Activated CD4-positive, alpha-beta T cell treated with anti-CD3 and anti-CD28 coated beads for 1 hour (primary cell): ENCODE results near the gene PDE2A.

Source experiments
- DNase-seq: peaks from one replicate; pipeline ENCODE4 v3.0.0-alpha.2; 2020

PDE2A gene

GRCh38 chr11:72634016-72634415 is 40.2 kb downstream of the PDE2A start:
- no peak for DNase-seq

DNA sequence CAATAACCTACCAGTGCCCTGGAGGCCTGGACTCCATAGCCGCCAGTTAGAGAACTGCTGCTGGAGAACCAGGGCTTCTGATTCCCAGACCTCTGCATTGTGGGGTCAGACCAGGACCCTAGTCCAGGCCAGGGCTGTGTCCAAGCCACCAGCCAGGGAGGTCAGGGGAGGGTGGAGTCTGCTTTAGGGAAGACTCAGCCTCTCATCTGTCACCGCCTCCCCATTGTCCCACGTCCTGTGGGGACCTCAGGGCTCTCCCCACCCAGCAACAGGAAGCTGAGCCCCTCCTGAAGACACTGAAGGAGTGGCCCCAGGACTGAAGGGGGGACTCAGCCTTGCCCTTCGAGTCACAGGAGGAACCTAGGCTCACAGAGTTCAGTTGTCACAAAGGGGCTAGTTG is 41.2 kb downstream of the PDE2A start:
- DNase-seq = no peak

GRCh38 chr11:72631806-72632731 is 42.2 kb downstream of the PDE2A start:
- DNase-seq = no peak

DNA sequence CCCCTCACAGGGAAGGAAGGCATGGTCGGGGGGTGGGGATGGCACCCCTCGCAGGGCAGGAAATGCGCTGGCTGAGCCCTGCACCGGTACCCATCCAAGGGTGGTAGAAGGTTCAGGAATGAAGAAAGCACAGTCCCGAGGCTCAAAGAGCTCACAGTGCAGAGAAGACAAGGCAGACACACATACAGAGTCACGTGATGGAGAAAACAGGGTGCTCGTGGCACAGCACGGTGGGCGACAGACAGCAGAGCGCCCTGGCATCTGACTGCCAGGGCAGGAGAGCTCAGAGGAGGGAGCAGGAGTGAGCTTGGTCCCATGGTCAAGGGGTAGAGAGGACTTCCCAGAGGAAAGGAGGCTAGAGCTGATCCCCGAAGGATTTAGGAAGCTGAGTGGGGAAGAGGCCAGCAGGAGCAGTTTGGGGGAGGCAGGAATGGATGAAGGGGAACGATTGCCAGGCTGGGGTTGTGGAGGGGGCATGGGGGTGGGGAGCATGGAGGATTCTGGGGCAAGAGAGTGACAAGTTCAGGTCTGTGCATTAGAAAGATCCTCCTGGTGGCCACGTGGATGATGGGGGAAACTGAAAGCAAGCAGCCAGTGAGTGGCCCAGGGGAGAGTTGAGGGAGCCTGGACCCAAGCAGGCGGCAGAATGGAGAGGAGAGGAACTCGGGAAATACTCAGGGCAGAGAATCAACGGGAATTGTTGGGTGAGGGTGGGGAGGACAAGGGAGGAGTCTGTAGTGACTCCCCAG is 43.9 kb downstream of the PDE2A start:
- no peak for DNase-seq

DNA sequence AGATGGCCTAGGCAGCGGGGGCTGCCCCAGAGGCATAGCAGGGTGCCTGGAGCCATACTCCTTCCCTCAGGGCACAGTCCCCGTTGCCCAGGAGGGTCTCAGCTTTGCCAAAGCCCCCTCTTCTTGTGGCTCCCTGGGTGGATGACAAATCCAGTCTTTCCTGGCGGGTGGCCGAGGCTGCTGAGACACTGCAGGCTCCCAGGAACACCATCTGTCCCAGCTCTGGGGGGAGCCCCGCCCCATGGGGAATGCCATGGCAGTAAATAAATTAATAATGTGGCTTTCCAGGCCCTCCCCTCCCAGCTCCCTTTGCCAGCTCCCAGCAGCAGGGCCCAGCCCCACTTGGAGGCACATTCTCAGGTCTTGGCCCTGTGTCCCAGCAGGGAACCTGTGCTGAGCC is 45.0 kb downstream of the PDE2A start:
- DNase-seq = no peak

DNA sequence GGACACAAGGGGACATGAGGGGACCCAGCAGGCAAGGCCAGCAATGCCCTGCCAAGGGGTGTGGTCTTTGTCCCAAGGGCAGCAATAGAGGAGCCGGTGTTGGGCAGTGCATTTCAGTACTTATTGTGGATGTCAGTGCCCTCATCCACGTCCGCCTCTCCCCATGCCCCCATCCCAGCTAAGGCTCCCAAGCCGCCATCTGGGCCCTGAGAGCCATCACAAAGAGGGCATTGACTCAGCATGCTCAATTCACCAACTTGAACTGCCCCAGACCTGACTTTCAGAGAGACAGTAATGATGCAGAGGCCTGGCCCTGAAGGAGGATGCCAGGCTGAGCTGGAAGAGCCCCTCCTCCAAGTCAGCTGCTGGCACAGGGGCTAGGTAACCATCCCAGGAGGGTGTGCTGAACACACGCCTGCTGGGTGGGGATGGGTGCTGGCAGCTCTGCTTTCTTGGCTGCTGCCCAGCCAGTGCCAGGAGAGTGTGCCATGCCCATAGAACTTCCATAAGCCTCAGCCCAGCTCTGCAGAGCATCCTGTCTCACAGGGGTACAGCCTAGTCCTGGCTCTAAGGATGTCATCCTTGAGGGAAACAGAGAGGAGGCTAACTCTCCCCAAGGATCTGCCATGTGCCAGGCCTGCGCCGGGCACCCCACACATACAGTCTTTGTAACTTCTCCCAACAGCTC is 46.5 kb downstream of the PDE2A start:
- no peak for DNase-seq

DNA sequence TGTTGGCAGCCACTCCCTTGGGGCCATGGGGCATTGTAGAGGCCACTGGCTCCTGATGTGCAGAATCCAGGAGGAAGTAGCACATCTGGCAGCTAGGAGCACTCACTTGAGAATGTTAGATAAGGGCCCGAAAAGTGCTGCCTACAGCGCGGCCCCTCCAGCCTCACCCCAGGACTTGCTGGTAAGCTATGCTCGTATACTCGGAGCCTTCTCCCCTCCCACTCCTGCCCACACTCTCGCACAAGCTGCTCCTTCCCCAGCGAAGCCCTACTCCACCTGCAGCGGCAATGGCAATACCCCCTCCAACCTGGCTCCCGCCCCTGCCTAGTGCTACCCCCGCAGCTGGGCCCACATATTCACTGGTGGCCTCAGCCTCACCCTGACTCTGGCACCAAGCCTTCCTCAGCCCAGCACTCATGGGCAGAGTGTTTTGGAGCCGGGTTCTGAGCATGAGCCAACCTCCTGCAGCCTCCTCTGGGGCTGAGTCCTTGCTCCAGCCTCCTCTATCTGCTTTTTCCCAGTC is 47.7 kb downstream of the PDE2A start:
- DNase-seq = no peak

GRCh38 chr11:72625691-72626413 is 48.4 kb downstream of the PDE2A start:
- no peak for DNase-seq

DNA sequence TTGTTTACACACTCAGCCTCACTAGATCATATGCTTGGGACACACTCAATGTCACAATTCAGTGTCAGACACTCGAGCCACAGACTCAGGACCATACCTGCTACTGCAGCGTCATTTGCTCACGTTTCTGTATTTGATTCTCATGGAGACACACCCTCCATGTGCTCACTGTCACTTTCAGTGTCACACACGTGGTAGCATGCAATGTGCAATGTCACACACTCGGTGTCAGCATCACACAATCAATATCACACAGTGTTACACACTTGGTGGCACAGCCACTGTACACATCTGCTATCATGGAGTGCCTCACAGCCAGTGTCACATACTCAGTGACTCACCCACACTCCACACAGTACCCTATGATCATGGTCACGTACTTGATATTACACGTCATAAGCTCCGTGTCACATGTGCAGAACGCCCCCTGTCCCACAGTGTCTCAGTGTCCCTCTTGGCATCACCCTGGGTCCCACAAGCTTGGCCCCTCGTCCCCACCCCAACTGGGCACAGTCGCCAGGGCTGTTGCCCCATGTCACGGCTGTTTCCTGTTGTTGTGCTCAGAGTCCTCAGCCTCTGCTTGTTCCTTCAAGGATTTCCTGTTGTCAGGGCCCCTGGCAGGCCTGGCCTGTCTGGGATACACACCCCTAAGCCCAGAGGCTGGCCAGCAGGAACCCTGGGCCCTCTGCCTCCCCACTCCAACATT is 49.6 kb downstream of the PDE2A start:
- no peak for DNase-seq

GRCh38 chr11:72623052-72623451 is 51.2 kb downstream of the PDE2A start:
- no peak for DNase-seq

GRCh38 chr11:72621008-72621610 is 53.1 kb downstream of the PDE2A start:
- no peak for DNase-seq

DNA sequence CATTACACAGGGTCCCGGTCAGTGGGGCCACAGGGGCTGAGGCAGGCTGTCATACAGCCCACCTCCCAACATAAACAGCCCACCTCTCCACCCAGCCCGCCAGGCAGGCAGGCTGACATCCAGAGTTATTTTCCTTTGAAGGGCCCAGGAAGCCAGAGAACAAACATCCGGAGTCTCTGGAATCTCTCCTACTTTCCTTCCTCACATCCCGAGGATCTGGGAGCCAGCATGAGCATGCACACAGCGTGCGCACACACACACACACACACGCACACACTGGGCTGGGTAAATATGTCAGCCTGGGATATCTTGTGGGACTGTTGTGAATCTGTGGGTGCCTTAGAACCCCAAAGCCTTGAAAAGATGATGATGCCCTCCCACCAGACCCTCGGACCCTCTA is 55.4 kb downstream of the PDE2A start:
- no peak for DNase-seq

DNA sequence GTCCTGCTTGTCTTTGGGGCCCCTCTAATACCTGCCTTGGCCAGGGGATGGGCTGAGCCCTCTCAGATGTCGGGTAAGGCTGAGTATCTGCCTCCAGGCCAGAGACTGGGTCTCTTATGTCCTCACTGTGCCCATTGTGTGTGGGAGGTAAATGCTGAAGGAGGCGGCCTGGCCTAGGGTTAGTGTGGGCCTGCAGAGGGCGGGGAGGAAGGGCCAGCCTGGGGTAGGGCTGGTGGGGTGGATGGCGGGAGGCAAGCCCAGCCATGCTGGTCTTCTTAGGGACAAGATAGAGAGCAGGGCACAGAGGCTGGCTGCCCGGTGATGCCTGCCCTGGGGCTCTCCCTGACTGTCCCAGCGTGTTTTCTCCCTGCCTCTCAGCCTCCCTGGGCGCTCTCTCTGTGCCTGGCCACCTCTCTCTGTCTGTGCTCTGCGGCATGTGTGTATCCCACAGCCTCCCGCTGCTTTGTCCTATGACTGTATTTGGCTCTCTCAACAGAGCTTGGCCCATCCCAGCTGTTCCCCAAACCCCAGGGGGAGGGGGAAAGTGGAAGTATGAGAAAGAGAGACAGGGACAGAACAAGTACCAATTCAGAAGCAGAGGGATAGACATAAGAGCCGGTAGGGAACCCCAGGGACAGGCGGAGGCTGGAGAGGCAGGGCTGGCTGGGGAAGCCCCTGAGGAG is 57.0 kb downstream of the PDE2A start:
- no peak for DNase-seq

GRCh38 chr11:72616655-72617054 is 57.6 kb downstream of the PDE2A start:
- no peak for DNase-seq

- no peak for DNase-seq
Measured at GRCh38 chr11:72615329-72615728, 58.9 kb downstream of the PDE2A start.

GRCh38 chr11:72614381-72614780 is 59.8 kb downstream of the PDE2A start:
- DNase-seq = no peak

GRCh38 chr11:72613977-72614376 is 60.2 kb downstream of the PDE2A start:
- DNase-seq = no peak

DNA sequence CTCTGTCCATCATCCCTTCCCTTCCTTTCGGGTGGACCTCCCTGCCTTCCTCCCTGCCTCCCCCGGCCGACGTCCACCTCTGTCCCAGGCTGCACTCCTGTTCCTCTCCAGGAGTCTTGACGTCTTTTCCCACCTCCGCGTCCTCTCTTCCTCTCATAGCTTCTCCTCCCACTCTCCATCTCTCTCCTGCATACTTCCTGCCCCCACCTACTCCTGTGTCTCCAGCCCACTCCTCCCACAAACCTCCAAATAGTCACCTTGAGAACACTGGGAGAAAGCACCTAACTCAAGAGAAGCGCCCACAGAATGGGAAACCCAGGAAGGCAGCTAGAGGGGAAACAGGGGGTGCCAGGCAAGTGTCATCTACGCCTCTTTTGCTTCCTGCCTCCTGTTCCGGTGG is 60.8 kb downstream of the PDE2A start:
- DNase-seq = no peak

DNA sequence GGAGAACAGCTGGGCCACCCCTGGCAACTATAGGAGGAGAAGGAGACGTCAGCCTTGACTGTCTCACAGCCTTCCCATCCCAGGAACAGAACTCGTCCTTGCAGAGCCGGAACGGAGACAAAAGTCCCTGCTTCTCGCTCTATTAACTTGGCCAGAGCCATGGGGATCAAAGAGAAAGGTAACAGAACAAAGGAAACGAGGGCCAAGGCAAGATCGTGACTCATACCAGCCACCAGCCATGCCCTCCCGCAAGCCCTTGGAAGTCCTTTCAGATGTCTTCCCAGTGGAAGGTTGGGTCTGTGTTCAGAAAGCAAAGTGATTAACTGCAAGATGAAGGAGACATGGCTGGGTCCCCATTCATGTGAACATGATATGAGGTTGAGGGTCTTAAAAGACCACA is 64.7 kb downstream of the PDE2A start:
- no peak for DNase-seq

DNA sequence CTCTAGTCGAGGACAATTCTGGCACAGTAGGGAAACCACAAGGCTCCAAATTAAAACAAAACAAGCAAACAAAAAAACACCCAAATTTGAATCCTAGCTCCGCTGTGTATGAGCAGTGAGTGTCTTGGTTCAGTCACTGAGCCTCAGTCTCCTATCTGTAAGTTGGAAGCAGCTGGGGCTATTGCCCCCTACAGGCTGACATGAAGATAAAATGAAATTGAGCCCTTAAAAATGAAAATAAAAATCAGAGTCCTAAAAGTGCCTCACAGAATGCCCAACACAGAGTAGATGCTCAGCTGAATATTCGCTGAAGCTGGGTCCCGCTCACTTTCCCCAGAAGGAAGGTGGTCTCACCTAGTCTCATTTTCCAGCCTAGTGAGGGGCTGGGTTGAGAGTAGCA is 65.2 kb downstream of the PDE2A start:
- DNase-seq = no peak

GRCh38 chr11:72607496-72607895 is 66.7 kb downstream of the PDE2A start:
- no peak for DNase-seq
